Endometrium (tissue), 2 donors: ENCODE data around the gene FANCB.

ENCODE experiments used
- FAIRE-seq: peaks from 2 replicates; lab custom pipeline; 2012; peaks lifted over from hg19 to GRCh38; lab: Jason Lieb, UNC
- donor health status: control.
- donor health status: control.

Gene FANCB

GRCh38 chrX:14872851-14873675 is at the start of gene FANCB, which contains the start of gene MOSPD2:
Gene FANCB (minus strand): TSS chrX:14873069. CDS start chrX:14865510, 7,559 bp downstream.
Gene MOSPD2 (plus strand): TSS chrX:14873421. CDS start chrX:14873529, 108 bp downstream.
- FAIRE-seq = peak; percentile 58

GRCh38 chrX:14922437-14922836 is 49.6 kb upstream of the FANCB start:
- FAIRE-seq = no peak

GRCh38 chrX:14920196-14920595 is 47.3 kb upstream of the FANCB start:
- no peak for FAIRE-seq

- no peak for FAIRE-seq
Measured at GRCh38 chrX:14919407-14919806, 46.5 kb upstream of the FANCB start.

- no peak for FAIRE-seq
Measured at GRCh38 chrX:14916017-14916674, 43.3 kb upstream of the FANCB start.

GRCh38 chrX:14915596-14915995 is 42.7 kb upstream of the FANCB start:
- FAIRE-seq = no peak

- FAIRE-seq = no peak
Measured at GRCh38 chrX:14913241-14913640, 40.4 kb upstream of the FANCB start.

- no peak for FAIRE-seq
Measured at GRCh38 chrX:14903891-14904290, 31.0 kb upstream of the FANCB start.

GRCh38 chrX:14902537-14902936 is 29.7 kb upstream of the FANCB start:
- FAIRE-seq = no peak

- FAIRE-seq = no peak
Measured at GRCh38 chrX:14899607-14900006, 26.7 kb upstream of the FANCB start.

GRCh38 chrX:14897042-14897441 is 24.2 kb upstream of the FANCB start:
- FAIRE-seq = no peak

GRCh38 chrX:14896273-14896672 is 23.4 kb upstream of the FANCB start:
- no peak for FAIRE-seq

GRCh38 chrX:14886252-14886651 is 13.4 kb upstream of the FANCB start:
- no peak for FAIRE-seq

GRCh38 chrX:14884714-14885113 is 11.8 kb upstream of the FANCB start:
- no peak for FAIRE-seq

- no peak for FAIRE-seq
Measured at GRCh38 chrX:14883826-14884225, 11.0 kb upstream of the FANCB start.

GRCh38 chrX:14875624-14876023 is 2.8 kb upstream of the FANCB start:
- FAIRE-seq = no peak

- FAIRE-seq = no peak
Measured at GRCh38 chrX:14873676-14874049, 794 bp upstream of the FANCB start.

- no peak for FAIRE-seq
Measured at GRCh38 chrX:14872355-14872754, 514 bp downstream of the FANCB start.

- FAIRE-seq = no peak
Measured at GRCh38 chrX:14871767-14872166, 1.1 kb downstream of the FANCB start.

GRCh38 chrX:14865201-14865600 is 7.7 kb downstream of the FANCB start:
- no peak for FAIRE-seq

- FAIRE-seq = no peak
Measured at GRCh38 chrX:14864631-14865030, 8.2 kb downstream of the FANCB start.

- FAIRE-seq = no peak
Measured at GRCh38 chrX:14851526-14851925, 21.3 kb downstream of the FANCB start.

- no peak for FAIRE-seq
Measured at GRCh38 chrX:14843666-14844065, 29.2 kb downstream of the FANCB start.

- no peak for FAIRE-seq
Measured at GRCh38 chrX:14837155-14837554, 35.7 kb downstream of the FANCB start.
